GM12873 (cell line): ENCODE results near the gene UBXN2A.

ENCODE experiments used
- CTCF ChIP-seq: IDR thresholded peaks from 2 replicates; pipeline ENCODE4 v1.5.1; 2012; ENCODE audit warnings: low read depth, mild to moderate bottlenecking, moderate library complexity, low read length, control low read depth; ENCODE audit not compliant: insufficient read depth; ENCODE audit errors: missing control alignments

The UBXN2A gene

GRCh38 chr2:24011250-24012104, 71.2 kb downstream of the UBXN2A start:
- no peak for TF ChIP-seq CTCF

DNA sequence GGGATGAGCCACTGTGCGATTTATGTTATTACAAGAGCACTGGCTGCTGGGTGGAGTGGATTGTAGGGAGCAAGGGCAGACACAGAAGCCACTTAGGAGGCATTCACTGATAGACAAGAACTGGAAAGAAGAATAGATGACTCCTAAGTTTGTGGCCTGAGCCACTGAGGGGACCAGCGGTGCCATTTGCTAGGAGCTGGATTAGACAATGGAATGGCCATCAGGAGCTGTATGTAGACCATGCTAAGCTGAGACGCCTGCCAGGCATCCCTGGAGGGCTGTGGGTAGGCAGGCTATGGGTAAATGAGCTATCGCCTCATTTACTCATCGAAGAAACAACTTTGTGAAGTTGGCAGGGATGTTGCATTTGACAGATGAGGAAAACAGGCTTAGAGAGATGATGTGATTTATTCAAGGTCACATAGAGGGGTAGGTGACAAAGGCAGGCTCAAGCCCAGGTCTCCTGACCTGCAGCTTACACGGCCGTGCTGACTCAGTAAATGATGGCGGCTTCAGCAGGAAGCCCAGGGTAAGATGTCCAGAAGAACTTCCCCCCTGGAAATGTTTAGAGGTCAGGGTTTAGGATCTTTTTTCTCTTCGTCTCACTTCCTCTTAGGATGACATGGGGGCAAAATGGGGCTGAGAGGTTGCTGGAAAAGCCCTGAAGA, 72.4 kb downstream of the UBXN2A start:
- TF ChIP-seq CTCF = no peak

DNA sequence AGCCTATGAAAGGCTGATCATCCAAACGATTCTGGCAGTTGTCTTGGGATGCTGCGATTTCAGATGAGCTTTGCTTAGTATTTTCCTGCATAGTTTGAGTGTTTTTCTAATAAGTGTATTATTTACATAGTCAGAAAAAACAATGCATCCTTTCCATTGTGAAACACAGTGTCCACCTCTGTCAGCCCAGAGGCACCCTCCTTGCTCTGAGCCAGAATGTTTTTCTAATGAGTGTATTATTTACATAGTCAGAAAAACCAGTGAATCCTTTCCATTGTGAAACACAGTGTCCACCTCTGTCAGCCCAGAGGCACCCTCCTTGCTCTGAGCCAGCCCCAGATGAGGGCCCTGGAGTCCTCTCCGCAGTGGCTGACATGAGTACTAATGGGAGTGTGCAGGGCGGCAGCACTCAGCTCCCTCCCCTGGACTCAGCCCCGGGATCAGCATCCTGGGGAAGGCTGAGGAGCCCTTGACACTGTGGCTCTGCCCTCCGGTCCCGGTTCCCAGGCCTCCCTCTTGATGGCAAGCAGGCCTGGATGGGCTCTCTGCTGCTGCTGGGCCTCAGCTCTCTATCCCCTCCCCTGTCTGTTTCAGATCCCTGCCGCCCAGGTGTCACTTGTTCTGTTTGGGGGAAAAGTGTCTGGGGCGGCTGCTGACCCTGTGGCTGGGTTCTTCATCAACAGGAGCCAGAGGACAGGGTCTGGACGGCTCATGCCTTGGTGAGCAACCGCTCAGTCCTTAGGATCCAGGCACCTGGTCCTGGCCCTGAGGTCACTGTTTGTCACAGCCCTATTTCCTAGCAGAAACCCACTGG, 75.5 kb downstream of the UBXN2A start:
- TF ChIP-seq CTCF = no peak

DNA sequence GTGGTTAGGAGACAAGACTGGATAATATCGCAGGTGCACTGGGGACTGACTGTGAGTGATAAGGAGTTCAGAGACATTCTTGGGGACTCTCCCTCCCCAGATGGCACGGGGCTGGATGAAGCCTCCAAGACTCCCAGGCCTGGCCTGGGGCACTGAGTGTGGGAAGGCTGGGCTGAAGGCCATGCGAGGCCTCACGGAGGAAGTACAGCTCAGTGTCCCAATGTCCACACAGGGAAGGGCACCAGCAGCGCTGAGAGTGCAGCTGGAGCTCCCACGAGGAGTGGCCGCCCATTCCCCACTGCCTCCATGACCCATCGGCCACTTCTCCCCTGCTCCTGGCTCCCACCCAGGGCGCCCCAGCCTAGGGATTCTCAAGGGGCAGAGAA, 76.1 kb downstream of the UBXN2A start:
- no peak for TF ChIP-seq CTCF

GRCh38 chr2:24016853-24017703, 76.8 kb downstream of the UBXN2A start:
- no peak for TF ChIP-seq CTCF

- TF ChIP-seq CTCF = no peak
Measured at GRCh38 chr2:24017711-24018110, 77.4 kb downstream of the UBXN2A start.

DNA sequence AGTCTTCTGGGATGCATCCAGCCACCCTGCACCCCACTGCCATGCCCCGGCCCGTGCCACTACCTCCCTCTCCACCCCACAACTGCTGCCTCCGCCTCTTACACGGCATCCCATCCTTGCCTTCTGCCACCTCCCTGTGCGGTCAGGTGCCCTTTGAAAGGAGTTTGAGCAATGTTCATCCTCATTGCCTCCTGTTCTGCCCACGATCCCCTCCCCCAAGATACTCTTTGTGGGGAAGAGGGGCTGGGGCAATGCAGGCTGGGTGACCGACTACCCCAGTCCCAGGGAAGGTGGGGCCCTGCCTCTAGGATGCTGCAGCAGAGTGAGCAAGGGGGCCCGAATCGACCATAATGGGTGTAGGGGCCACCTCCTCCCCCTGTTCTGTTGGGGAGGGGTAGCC, 78.0 kb downstream of the UBXN2A start:
- no peak for TF ChIP-seq CTCF
